Measurements from ENCODE around the gene CBR3.

The CBR3 gene

GRCh38 chr21:36186081-36186480 lies 51.2 kb downstream of the CBR3 start:
- DNase-seq: peak in 1 of 2 donors; percentile 51

- no peak for DNase-seq
These were observed 51.9 kb downstream of the CBR3 start for GRCh38 chr21:36186506-36187399.

DNA sequence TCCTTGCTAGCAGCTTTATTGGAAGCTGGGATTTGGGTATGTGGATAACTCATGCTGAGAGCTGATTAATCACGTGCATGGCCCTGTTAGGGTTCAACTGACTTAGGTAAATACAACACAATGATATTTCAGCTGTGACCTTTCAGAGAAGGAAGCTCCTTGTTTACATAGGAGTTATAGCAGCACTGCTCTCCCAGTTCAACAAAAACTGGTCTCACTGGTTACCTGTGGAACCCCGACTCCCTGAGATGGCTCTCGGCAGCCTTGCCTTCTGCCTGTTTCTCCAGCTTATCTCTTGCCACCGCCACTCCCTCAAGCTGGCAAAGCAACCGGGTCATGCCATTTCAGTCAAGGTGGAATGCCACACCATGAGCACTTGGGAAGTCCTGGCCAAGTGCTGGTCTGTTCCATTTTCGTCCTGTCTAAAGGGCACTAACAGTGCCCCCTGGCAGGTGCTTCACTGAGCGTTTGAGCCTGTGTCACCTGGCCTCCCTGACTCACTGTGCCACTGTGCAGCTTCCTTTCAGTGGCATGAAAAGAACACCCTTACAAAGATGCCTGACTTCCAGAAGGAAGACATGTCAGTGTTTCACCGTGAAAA lies 53.3 kb downstream of the CBR3 start:
- no peak for DNase-seq

- peak; percentile 50 to 53 for DNase-seq
These were observed 54.1 kb downstream of the CBR3 start for GRCh38 chr21:36188937-36189336.

GRCh38 chr21:36190736-36191135 lies 55.9 kb downstream of the CBR3 start:
- DNase-seq: no peak

DNA sequence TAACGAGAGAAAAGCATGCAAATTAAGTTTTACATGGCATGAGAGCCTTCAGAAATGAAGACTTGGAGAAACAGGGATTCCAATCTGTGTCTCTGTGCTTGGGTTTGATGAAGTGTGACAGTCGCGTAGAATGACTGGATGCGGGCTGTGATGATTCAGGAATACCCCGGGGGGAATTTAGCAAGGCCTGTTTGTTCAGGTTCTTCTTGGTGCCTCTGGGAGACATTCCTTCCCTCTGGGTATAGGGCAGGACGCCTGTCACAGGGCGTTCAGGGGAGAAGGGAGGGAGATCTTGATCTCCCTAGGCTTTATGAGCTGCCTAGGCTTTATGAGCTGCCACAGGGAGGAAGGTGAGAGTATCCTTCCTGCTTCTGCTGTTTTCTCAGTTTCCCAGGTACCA lies 58.3 kb downstream of the CBR3 start:
- DNase-seq: no peak

GRCh38 chr21:36194024-36194423 lies 59.1 kb downstream of the CBR3 start:
- DNase-seq: no peak

DNA sequence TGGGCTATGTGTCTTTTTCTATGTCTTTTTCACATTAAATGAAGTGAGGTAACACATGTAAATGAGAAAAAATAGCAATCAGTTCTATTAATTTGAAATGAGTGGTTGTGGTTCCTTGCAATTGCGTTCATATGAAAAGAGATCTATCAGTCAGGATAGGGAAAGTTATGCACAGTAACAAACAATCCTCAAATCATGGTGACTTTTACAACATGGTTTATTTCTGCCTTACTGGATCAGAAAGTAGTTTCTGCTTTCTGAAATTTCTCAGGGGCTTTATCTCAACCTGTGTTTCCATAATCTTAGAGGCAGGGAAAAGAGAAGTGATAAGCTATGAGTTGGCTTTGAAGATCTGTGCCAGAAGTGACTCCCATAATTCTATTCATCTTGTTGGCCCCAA lies 60.7 kb downstream of the CBR3 start:
- no peak for DNase-seq

All from inflammatory macrophage treated with lipopolysaccharide for 1 hour (primary cell).